ENCODE measurements around the gene CLTA.

DNA sequence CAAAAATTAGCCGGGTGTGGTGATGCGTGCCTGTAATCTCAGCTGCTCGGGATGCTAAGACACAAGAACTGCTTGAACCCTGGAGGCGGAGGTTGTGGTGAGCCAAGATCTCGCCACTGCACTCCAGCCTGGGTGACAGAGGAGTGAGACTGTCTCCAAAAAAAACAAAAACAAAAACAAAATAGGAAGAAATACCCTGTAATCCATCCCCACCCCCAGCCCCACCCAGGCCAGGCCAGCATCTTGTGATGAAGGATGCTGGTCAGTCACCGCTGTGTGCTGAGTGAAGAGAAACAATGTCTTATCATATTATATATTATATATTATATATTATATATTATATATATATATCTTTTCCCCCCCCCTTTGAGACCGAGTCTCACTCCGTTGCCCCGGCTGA, 37.0 kb upstream of the CLTA start:
- TF ChIP-seq, protein P1, sequence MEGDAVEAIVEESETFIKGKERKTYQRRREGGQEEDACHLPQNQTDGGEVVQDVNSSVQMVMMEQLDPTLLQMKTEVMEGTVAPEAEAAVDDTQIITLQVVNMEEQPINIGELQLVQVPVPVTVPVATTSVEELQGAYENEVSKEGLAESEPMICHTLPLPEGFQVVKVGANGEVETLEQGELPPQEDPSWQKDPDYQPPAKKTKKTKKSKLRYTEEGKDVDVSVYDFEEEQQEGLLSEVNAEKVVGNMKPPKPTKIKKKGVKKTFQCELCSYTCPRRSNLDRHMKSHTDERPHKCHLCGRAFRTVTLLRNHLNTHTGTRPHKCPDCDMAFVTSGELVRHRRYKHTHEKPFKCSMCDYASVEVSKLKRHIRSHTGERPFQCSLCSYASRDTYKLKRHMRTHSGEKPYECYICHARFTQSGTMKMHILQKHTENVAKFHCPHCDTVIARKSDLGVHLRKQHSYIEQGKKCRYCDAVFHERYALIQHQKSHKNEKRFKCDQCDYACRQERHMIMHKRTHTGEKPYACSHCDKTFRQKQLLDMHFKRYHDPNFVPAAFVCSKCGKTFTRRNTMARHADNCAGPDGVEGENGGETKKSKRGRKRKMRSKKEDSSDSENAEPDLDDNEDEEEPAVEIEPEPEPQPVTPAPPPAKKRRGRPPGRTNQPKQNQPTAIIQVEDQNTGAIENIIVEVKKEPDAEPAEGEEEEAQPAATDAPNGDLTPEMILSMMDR (conservative IDR thresholded peaks at IDR 0.05), result no peak
- no peak for TF ChIP-seq EZH2 (IDR thresholded peaks at IDR 0.05; ENCODE audit: low read depth)

Data from PC-9 (cell line).